HL-60 (cell line): Measurements from ENCODE around the gene RASSF8.

ENCODE experiments used
- TF ChIP-seq, protein P1 (sequence below): IDR thresholded peaks from one replicate; pipeline ENCODE4 v1.5.1; 2011; ENCODE audit warnings: low read length, control low read depth, inconsistent platforms; ENCODE audit not compliant: insufficient read depth
- TF ChIP-seq, protein P2 (sequence below): IDR thresholded peaks from 2 replicates; pipeline ENCODE4 v1.6.1; 2012; ENCODE audit warnings: low read depth; ENCODE audit not compliant: insufficient replicate concordance

DNA sequence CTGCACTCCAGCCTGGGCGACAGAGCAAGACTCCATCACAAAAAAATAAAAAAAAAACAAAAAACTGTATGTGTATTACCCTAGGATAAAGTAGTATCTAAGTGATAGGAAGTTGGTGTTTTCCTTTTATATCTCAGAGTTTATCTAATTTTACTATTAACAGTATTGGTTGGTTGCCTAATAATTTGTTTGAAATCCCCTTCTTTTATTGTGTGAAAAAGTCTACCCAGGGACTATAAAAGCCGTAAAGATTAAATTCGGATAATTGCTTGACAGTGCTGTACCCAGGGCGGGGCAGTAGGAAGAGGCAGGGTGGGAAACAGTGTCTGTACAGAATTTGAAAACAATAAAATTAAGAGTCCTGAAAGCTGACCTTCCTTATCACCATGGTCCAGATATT, 78.4 kb downstream of the RASSF8 start:
- TF ChIP-seq, protein P1, sequence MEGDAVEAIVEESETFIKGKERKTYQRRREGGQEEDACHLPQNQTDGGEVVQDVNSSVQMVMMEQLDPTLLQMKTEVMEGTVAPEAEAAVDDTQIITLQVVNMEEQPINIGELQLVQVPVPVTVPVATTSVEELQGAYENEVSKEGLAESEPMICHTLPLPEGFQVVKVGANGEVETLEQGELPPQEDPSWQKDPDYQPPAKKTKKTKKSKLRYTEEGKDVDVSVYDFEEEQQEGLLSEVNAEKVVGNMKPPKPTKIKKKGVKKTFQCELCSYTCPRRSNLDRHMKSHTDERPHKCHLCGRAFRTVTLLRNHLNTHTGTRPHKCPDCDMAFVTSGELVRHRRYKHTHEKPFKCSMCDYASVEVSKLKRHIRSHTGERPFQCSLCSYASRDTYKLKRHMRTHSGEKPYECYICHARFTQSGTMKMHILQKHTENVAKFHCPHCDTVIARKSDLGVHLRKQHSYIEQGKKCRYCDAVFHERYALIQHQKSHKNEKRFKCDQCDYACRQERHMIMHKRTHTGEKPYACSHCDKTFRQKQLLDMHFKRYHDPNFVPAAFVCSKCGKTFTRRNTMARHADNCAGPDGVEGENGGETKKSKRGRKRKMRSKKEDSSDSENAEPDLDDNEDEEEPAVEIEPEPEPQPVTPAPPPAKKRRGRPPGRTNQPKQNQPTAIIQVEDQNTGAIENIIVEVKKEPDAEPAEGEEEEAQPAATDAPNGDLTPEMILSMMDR: no peak
- TF ChIP-seq, protein P2, sequence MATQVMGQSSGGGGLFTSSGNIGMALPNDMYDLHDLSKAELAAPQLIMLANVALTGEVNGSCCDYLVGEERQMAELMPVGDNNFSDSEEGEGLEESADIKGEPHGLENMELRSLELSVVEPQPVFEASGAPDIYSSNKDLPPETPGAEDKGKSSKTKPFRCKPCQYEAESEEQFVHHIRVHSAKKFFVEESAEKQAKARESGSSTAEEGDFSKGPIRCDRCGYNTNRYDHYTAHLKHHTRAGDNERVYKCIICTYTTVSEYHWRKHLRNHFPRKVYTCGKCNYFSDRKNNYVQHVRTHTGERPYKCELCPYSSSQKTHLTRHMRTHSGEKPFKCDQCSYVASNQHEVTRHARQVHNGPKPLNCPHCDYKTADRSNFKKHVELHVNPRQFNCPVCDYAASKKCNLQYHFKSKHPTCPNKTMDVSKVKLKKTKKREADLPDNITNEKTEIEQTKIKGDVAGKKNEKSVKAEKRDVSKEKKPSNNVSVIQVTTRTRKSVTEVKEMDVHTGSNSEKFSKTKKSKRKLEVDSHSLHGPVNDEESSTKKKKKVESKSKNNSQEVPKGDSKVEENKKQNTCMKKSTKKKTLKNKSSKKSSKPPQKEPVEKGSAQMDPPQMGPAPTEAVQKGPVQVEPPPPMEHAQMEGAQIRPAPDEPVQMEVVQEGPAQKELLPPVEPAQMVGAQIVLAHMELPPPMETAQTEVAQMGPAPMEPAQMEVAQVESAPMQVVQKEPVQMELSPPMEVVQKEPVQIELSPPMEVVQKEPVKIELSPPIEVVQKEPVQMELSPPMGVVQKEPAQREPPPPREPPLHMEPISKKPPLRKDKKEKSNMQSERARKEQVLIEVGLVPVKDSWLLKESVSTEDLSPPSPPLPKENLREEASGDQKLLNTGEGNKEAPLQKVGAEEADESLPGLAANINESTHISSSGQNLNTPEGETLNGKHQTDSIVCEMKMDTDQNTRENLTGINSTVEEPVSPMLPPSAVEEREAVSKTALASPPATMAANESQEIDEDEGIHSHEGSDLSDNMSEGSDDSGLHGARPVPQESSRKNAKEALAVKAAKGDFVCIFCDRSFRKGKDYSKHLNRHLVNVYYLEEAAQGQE: no peak
